MV-4-11 (cell line): ENCODE data around the gene SNED1.

ENCODE experiments used
- DNase-seq: peaks from one replicate; lab custom pipeline; 2025; lab: John Stamatoyannopoulos, UW

The SNED1 gene

GRCh38 chr2:241108271-241109209 is 110.1 kb downstream of the SNED1 start:
- no peak for DNase-seq

GRCh38 chr2:241109210-241110088 is 111.0 kb downstream of the SNED1 start:
- no peak for DNase-seq

- no peak for DNase-seq
Observed at GRCh38 chr2:241110089-241110606, 111.7 kb downstream of the SNED1 start.

- DNase-seq, result peak; percentile 70
Observed at GRCh38 chr2:241110607-241111439, 112.4 kb downstream of the SNED1 start.

DNA sequence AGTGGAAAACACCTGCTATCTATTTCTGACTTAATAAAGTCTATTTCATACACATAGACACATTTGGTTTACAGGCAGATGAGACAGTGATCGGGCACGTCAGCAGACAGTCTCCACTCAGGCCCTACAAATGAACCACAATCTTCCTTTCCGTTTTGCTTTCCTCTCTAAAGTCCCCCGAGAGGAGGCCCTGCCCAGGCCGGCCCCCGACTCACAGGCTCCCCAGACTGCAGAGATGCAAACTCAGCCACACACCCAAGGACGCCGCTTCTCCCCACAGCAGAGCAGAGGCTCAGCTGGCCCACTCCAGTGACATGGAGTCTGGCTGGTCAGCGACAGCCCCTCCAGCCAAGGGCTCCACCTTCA is 113.0 kb downstream of the SNED1 start:
- no peak for DNase-seq

GRCh38 chr2:241112046-241112445 is 113.6 kb downstream of the SNED1 start:
- DNase-seq, result no peak

DNA sequence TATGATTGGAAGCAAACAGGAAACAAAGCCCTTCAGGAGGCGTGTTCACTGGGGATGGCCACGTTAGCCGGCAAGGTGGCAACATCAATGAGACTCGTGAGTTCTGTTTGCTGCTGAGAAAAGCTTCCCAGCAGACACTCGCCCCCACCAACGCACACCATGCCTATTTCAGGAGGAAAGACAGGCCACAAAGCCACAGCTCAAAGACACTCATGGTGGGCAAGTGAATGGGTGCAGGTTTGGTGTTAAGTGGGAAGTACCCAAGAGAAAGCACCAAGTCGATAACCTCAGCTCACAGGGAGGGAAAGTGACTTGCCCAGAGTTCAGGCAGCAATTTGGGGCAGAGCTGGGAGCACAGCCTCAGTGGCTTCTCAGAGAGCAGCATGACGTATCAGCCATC is 114.2 kb downstream of the SNED1 start:
- DNase-seq, result peak; percentile 55

- no peak for DNase-seq
Observed at GRCh38 chr2:241114836-241115235, 116.4 kb downstream of the SNED1 start.

- DNase-seq, result no peak
Observed at GRCh38 chr2:241115361-241115760, 116.9 kb downstream of the SNED1 start.

DNA sequence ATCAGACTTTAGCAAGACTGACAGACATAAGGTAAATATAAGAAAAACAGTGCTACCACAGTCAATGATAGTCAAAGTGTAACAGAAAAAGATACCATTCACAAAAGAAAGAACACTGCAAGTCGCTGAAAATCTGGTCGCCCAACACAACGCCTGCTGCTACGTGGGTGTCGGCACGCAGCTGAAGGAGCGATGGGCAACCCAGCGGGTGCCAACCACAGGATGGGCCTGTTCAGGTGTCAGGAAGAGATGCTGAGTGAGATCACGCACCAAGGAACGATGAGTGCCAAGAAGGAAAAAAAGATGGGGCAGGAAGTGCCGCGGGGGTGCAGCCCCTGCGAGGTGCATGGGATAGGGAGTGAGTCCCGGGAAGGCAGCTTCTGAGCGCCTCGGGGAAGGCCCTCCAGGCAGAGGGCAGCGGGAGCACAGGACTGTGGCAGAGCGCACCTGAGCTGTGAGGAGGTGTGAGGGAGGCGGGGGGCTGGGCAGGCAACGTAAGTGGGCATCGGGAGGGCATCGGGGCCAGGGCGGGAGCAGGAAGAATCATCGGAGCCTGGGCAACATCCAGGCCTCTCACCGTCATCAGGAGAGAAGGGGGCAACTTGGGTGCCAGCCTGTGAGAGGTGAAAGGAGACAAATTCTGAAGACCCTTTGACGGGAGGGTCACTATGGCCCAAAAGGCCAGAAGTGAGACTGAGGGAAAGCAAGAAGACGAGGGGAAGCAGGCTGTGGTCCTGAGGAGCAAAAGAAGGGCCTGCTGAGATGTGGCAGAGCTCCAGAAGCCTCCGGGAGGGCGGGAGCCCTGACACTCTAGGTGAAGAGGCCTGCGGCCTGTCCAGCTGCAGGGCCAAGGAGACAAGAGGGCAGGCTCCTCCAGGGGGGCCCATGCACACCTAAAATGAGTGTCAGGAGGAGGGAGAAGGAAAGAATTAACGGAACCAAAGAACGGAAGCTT is 118.5 kb downstream of the SNED1 start:
- DNase-seq, result no peak

- no peak for DNase-seq
Observed at GRCh38 chr2:241118737-241119505, 120.5 kb downstream of the SNED1 start.

- DNase-seq, result peak; percentile 67
Observed at GRCh38 chr2:241120440-241120839, 122.0 kb downstream of the SNED1 start.

DNA sequence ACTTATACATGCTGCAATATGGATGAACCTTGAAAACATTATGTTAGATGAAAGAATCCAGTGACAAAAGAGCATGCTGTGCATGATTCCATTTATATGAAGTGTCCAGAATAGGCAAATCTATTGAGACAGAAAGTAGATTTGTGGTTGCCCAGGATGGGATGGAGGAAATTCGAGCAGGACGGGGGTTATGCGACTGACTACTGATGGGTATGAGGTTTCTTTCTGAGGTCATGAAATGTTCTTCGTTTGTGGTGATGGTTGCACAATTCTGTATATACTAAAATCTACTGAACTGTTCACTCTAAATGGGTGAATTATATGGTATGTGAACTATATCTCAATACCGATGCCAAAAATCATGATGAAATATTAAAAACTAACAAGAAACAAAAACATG is 122.6 kb downstream of the SNED1 start:
- DNase-seq, result peak; percentile 79

GRCh38 chr2:241122376-241123002 is 124.1 kb downstream of the SNED1 start:
- no peak for DNase-seq

- no peak for DNase-seq
Observed at GRCh38 chr2:241123816-241124536, 125.6 kb downstream of the SNED1 start.

DNA sequence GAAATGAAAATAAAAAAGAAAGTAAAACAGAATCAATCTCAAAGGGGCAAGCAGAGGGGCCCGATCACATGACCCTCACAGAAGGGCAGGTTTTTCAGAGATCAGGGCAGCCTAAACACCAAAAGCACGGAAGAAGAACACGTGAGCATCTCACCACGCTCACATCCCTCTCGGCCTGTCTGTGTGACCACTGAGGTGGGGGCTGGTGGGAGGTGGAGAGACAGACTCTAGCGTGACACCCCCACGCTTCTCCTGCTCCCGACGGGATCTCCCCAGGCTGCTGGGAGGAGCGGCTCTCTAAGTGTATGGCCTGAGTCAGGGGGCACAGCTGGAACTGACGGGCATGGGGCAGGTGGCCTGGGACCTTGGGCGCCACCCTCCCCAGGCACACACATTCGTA is 127.2 kb downstream of the SNED1 start:
- no peak for DNase-seq

DNA sequence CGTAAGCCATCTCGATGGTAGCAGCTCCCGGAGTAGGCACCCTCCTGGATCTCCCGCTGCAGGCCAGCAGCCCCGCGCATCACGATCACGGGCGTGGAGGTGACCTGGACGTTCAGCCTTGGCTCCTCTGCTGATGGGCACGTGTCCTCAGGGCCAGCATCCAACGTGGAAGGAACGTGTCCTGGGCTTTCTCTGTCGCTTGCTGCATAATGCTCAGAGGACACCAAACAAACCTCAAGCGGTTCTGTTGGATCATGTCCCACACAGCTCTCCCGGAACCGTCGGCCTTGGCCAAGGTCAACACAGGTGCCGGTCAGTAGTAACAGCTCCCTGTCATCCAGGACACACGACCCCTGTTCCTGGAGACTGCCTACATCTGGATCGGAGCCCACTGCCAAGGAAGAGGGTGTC is 127.8 kb downstream of the SNED1 start:
- DNase-seq, result no peak

DNA sequence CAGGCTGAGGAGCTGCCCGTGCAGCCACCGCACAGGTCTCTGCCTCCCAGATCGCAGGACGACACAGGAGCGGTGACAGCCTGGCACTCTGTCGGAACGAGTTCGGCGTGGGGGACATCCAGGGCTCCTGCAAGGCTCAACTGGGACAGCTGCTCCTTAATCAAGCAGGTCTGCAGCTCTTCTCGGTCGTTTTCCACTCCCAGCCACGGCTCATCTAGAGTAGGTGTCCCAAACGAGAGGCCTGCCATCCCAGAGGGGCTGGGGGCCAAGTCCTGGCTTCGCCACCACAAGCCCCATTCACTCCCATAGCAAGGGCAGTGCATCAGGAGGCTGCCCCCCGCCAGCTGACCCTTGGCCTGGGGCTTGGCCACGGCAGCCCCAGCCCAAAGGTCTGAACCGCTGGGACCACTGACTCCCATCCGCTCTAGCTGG is 128.4 kb downstream of the SNED1 start:
- no peak for DNase-seq

- DNase-seq, result no peak
Observed at GRCh38 chr2:241128266-241128665, 129.8 kb downstream of the SNED1 start.
